Heart left ventricle (tissue), 13 donors: ENCODE data around the gene ZNF488.

Source experiments
- POLR2A ChIP-seq, 2 donors: fragments of 450-650 bp; IDR thresholded peaks; one replicate each; pipeline ENCODE4 v1.6.1; 2017; ENCODE audit warnings: antibody characterized with exemption in 2 of 2, mild to moderate bottlenecking in 2 of 2, moderate library complexity in 2 of 2
- TF ChIP-seq, protein P1 (sequence below), 12 donors: fragments of 200-600 bp; sonication (generic) in 4 of 12; IDR thresholded peaks; one replicate each; pipeline versions ENCODE4 v1.5.0 to v1.8.0; 2018 to 2022; ENCODE audit warnings: antibody characterized with exemption in 12 of 12, mild to moderate bottlenecking in 5 of 12
- donor health status: ischemic (EF 13 %, LVEDD 7.1; RV severe dilation, severe dysfunction).
- donor health status: DM: no; HTN: yes; CAD: no.
- donor health status: DM: no; HTN: no; CAD: no.
- donor health status: ischemic (EF 25% LVEDD 6.9; RV normal size, moderate dysfunction).
- donor health status: ischemic (EF 25% LVEDD 5.7; RV mildly dilated, moderate dysfunction).
- donor health status: ischemic (EF 35%, LVEDD 5.7; RV mildly dilated, moderate dysfunction).
- donor health status: nonischemic (EF 11% LVEDD 7.7; RV severe dilation, severe dysfunction).
- donor health status: DM: yes; HTN: yes; CAD: no.
- donor health status: PGD.
- donor health status: ischemic (EF 29% LVEDD 5.4; RV normal size, mild dysfunction).
- donor health status: nonischemic (EF 23%, LVEDD 6.1; RV moderate dilation, normal function).

DNA sequence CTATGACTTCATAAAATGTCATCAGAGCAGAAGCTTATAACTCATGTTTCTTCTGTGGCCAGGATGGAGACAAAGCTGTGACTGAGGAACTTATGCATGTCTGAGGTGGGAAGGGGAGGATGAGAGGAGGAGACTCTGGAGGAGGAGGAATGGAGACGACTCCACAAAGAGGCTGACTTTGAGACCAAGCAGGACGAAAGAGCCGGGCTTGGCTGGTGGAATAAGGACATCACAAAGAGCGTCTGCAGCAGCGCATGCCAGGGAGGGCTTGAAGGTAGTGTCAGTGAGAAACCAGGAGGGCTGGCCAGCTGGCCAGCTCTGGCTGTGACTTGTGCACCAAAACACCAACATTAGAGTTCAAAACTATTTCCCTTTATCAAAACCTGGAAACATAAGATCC, 68.0 kb downstream of the ZNF488 start:
- TF ChIP-seq, protein P1, sequence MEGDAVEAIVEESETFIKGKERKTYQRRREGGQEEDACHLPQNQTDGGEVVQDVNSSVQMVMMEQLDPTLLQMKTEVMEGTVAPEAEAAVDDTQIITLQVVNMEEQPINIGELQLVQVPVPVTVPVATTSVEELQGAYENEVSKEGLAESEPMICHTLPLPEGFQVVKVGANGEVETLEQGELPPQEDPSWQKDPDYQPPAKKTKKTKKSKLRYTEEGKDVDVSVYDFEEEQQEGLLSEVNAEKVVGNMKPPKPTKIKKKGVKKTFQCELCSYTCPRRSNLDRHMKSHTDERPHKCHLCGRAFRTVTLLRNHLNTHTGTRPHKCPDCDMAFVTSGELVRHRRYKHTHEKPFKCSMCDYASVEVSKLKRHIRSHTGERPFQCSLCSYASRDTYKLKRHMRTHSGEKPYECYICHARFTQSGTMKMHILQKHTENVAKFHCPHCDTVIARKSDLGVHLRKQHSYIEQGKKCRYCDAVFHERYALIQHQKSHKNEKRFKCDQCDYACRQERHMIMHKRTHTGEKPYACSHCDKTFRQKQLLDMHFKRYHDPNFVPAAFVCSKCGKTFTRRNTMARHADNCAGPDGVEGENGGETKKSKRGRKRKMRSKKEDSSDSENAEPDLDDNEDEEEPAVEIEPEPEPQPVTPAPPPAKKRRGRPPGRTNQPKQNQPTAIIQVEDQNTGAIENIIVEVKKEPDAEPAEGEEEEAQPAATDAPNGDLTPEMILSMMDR (IDR thresholded peaks at IDR 0.05), result no peak
- TF ChIP-seq POLR2A (IDR thresholded peaks at IDR 0.05), result no peak
